Vagina (tissue), 2 donors: Measurements from ENCODE around the gene RMDN2. TPM values are rescaled to one million over a fixed set of nuclear protein-coding genes. Genes with fewer than 3 reads are reported as not detected.

Experiments
- DNase-seq, 2 donors: peaks; one replicate each; pipeline ENCODE4 v3.0.0-alpha.2; 2017; ENCODE audit errors: extremely low spot score in 2 of 2
- H3K27ac ChIP-seq: fragments of 200-600 bp; sonication (generic); one replicate; pipeline ENCODE4 v1.5.1; 2019
- H3K27me3 ChIP-seq: fragments of 200-600 bp; sonication (generic); one replicate; pipeline ENCODE4 v1.5.1; 2019
- H3K36me3 ChIP-seq, 2 donors: fragments of 200-600 bp; sonication (generic); one replicate each; pipeline ENCODE4 v1.5.1; 2017 to 2019
- H3K4me1 ChIP-seq: fragments of 200-600 bp; sonication (generic); one replicate; pipeline ENCODE4 v1.5.1; 2019
- H3K4me3 ChIP-seq, 2 donors: fragments of 200-600 bp; sonication (generic); 1 replicate in 1 of 2; 2 replicates in 1 of 2; pipeline ENCODE4 v1.5.1; 2016 to 2019
- H3K9me3 ChIP-seq: fragments of 200-600 bp; sonication (generic); one replicate; pipeline ENCODE4 v1.5.1; 2019
- POLR2A ChIP-seq, 2 donors: fragments of 450-650 bp; IDR thresholded peaks; one replicate each; pipeline ENCODE4 v1.6.1; 2017; ENCODE audit warnings: antibody characterized with exemption in 2 of 2, mild to moderate bottlenecking in 2 of 2, moderate library complexity in 2 of 2
- POLR2AphosphoS5 ChIP-seq, 2 donors: sonication (generic); formaldehyde crosslinking; IDR thresholded peaks; one replicate each; pipeline ENCODE4 v1.9.0; 2017; ENCODE audit warnings: antibody characterized with exemption in 2 of 2, mild to moderate bottlenecking in 2 of 2, low read depth in 1 of 2; ENCODE audit not compliant: insufficient read depth in 1 of 2
- intact Hi-C: fragments of 100-400 bp; cut with DNase I; formaldehyde crosslinking; loops from one replicate; pipeline ENCODE4 v1.15.1; 2023
- total RNA-seq: library from RNA; depleted of rRNA; stranded (reverse); fragments of >200 nt; gene quantifications from one replicate; pipeline ENCODE4 v1.2.3, GENCODE V29; 2016
- TF ChIP-seq, protein P1 (sequence below), 3 experiments: fragments of 450-650 bp in 2 of 3; fragments of 200-600 bp in 1 of 3; sonication (generic) in 1 of 3; IDR thresholded peaks; one replicate each; pipeline ENCODE4 v1.5.1; 2017 to 2019; ENCODE audit warnings: antibody characterized with exemption in 3 of 3, mild to moderate bottlenecking in 2 of 3, moderate library complexity in 2 of 3

RMDN2 gene
- total RNA-seq, 1 donor from 2014 or later: 5.9 TPM

DNA sequence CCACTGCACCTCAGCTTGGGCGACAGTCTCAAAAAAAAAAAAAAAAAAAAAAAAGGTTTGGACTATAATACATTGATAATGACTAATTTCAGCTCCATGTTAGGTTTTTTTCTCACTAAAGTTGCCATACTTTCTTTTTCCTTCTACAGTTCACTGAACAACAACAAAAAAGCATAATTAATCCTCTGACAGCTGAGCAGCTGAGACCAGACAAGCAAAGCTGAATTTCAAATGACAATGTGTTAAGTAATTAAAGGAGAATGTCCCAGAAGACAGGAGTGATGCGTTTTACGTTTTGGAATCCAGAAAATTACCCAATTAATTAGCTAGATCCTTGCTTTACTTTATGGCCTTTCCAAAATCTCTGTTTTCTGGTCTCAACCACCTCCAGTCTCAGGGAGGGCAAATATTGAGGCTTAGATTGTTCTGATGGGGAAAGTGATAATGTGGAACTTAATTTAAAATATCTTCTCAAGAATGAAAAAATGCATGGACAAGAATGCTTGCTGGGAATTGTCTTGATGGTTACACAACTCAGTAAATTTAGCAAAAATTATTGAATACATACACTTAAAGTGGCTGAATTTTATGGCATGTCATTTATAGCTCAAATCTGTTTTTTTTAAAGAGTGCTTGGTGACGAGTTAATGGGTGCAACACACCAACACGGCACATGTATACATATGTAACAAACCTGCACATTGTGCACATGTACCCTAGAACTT, 17.4 kb upstream of the RMDN2 start:
- DNase-seq: no peak
- Histone ChIP-seq H3K27ac (no peak overlapping the region), H3K4me1 (no peaks in the 10 kb centered on the region), H3K4me3 (no peak overlapping the region), H3K27me3 (no peaks in the 10 kb centered on the region), H3K36me3 (no peaks in the 10 kb centered on the region), H3K9me3 (no peaks in the 10 kb centered on the region)
- intact Hi-C loops: no loop called here
- TF ChIP-seq POLR2AphosphoS5 (IDR thresholded peaks at IDR 0.05; ENCODE audit: insufficient read depth in 1 of 2, low read depth in 1 of 2) (no peak), POLR2A (IDR thresholded peaks at IDR 0.05) (no peak)
- TF ChIP-seq, protein P1, sequence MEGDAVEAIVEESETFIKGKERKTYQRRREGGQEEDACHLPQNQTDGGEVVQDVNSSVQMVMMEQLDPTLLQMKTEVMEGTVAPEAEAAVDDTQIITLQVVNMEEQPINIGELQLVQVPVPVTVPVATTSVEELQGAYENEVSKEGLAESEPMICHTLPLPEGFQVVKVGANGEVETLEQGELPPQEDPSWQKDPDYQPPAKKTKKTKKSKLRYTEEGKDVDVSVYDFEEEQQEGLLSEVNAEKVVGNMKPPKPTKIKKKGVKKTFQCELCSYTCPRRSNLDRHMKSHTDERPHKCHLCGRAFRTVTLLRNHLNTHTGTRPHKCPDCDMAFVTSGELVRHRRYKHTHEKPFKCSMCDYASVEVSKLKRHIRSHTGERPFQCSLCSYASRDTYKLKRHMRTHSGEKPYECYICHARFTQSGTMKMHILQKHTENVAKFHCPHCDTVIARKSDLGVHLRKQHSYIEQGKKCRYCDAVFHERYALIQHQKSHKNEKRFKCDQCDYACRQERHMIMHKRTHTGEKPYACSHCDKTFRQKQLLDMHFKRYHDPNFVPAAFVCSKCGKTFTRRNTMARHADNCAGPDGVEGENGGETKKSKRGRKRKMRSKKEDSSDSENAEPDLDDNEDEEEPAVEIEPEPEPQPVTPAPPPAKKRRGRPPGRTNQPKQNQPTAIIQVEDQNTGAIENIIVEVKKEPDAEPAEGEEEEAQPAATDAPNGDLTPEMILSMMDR (IDR thresholded peaks at IDR 0.05): no peak

DNA sequence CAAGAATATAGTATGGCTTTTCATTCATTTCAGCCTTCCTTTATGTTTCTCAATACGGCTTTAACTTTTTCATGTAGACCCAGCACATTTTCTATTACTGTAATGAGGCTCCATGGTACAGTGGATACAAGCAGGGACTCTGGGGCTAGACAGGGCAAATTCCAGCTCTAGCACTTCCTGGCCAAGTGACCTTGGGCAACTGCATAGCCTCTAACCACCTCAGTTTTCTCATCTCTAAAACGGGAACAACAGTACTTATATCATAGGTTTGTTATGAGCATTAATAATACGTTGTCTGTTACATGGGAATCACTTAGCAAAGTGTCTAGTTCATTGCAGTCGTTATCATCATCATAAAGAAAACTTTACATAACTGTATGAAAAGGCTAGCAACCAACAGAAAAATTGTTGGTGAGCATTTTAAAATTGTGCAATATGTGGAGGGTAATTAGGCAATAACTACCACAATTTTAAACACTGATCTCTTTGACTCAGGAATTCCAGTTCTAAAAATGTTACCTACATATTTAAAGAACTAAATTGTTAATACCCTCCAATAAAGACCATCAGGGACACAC, 13.7 kb upstream of the RMDN2 start:
- TF ChIP-seq POLR2A (IDR thresholded peaks at IDR 0.05) (no peak), POLR2AphosphoS5 (IDR thresholded peaks at IDR 0.05; ENCODE audit: insufficient read depth in 1 of 2, low read depth in 1 of 2) (no peak)
- TF ChIP-seq, protein P1 (IDR thresholded peaks at IDR 0.05): no peak

DNA sequence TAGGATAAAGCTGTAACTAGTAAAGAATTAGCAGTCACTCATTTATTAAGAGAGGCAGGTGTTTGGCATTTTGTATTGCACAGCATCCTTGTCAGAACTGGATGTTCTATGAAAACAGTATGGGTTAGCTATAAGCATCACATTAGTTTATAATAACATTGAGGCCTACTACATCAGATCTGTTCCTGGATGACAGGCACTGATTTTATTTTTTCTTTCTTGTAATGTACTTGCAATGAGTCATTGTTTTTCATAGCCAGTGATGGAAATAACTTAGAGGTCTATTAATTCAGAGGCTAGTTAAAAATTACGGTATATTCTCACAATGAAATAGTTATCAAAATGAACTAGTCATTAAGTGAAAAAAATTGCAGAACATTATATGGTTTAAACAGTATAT, 13.0 kb upstream of the RMDN2 start:
- Histone ChIP-seq H3K27me3 (no peaks in the 10 kb centered on the region), H3K27ac (no peak overlapping the region), H3K4me3 (no peak overlapping the region), H3K4me1 (peaks cover 8% of the 10 kb centered on the region), H3K36me3 (no peaks in the 10 kb centered on the region), H3K9me3 (no peaks in the 10 kb centered on the region)
- TF ChIP-seq, protein P1 (IDR thresholded peaks at IDR 0.05): no peak
- TF ChIP-seq POLR2AphosphoS5 (IDR thresholded peaks at IDR 0.05; ENCODE audit: insufficient read depth in 1 of 2, low read depth in 1 of 2) (no peak), POLR2A (IDR thresholded peaks at IDR 0.05) (no peak)
- DNase-seq: no peak
- intact Hi-C loops: no loop called here

More for the DNA sequence above, 13.7 kb upstream of the RMDN2 start:
- no peak for DNase-seq
- no peak overlapping the region for H3K27ac ChIP-seq
- H3K9me3 ChIP-seq: no peaks in the 10 kb centered on the region
- no peaks in the 10 kb centered on the region for H3K27me3 ChIP-seq
- H3K36me3 ChIP-seq: no peaks in the 10 kb centered on the region
- H3K4me1 ChIP-seq: peaks cover 1% of the 10 kb centered on the region
- no peak overlapping the region for H3K4me3 ChIP-seq
- intact Hi-C loops: no loop called here

DNA sequence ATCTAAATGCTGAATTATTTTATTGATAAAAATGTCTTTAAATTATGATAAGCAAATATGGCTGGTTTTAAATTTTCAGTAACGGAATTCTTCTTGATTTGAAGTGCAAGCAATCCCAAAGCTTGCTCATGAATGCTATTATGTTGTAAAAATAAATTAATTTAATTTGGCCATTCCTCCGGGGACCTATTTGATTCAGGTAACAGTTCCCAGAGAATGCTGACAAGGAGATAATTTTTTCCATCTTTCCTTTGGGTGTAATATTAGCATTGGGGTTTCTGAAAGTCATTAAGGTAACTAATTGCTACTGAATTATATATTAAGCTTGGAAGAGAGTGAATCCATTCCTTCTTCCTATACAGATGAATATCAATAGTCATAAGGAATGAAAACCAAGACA, 12.5 kb upstream of the RMDN2 start:
- DNase-seq: no peak
- Histone ChIP-seq H3K4me3 (no peak overlapping the region), H3K27ac (no peak overlapping the region), H3K4me1 (peaks cover 14% of the 10 kb centered on the region), H3K36me3 (no peaks in the 10 kb centered on the region), H3K27me3 (no peaks in the 10 kb centered on the region), H3K9me3 (no peaks in the 10 kb centered on the region)
- intact Hi-C loops: no loop called here
- TF ChIP-seq, protein P1 (IDR thresholded peaks at IDR 0.05): no peak
- TF ChIP-seq POLR2A (IDR thresholded peaks at IDR 0.05) (no peak), POLR2AphosphoS5 (IDR thresholded peaks at IDR 0.05; ENCODE audit: insufficient read depth in 1 of 2, low read depth in 1 of 2) (no peak)

- no peak for DNase-seq
- no peak overlapping the region for H3K27ac ChIP-seq
- intact Hi-C loops: no loop called here
- peaks cover 17% of the 10 kb centered on the region for H3K4me1 ChIP-seq
- H3K9me3 ChIP-seq: no peaks in the 10 kb centered on the region
- H3K27me3 ChIP-seq: no peaks in the 10 kb centered on the region
- TF ChIP-seq POLR2AphosphoS5 (IDR thresholded peaks at IDR 0.05; ENCODE audit: insufficient read depth in 1 of 2, low read depth in 1 of 2): no peak
- no peak for TF ChIP-seq POLR2A (IDR thresholded peaks at IDR 0.05)
- TF ChIP-seq, protein P1 (IDR thresholded peaks at IDR 0.05): no peak
- H3K36me3 ChIP-seq: no peaks in the 10 kb centered on the region
- no peak overlapping the region for H3K4me3 ChIP-seq
Observed at GRCh38 chr2:37914340-37914739, 10.7 kb upstream of the RMDN2 start.
